Thymus (tissue), 11 donors: ENCODE measurements around the gene ADAMTSL3. TPM values are rescaled to one million over a fixed set of nuclear protein-coding genes. Genes with fewer than 3 reads are reported as not detected.

Source experiments
- DNase-seq, 9 donors: peaks; one replicate each; pipeline ENCODE4 v3.0.0-alpha.2; 2013; ENCODE audit warnings: low spot score in 9 of 9, low read depth in 6 of 9, missing footprints in 1 of 9
- H3K27ac ChIP-seq, 2 donors: one replicate each; pipeline ENCODE4 v1.5.1; 2013; ENCODE audit warnings: control low read depth in 1 of 2, low read depth in 1 of 2, low read length in 1 of 2, mild to moderate bottlenecking in 1 of 2, moderate library complexity in 1 of 2
- H3K27me3 ChIP-seq, 2 donors: one replicate each; pipeline ENCODE4 v1.5.1; 2013; ENCODE audit warnings: low read length in 1 of 2; ENCODE audit not compliant: control insufficient read depth in 2 of 2, insufficient read depth in 1 of 2
- H3K36me3 ChIP-seq, 2 donors: one replicate each; pipeline ENCODE4 v1.5.1; 2013; ENCODE audit warnings: low read length in 1 of 2, mild to moderate bottlenecking in 1 of 2, moderate library complexity in 1 of 2; ENCODE audit not compliant: control insufficient read depth in 2 of 2, insufficient read depth in 2 of 2
- H3K4me1 ChIP-seq, 2 donors: one replicate each; pipeline ENCODE4 v1.5.1; 2013; ENCODE audit warnings: low read length in 2 of 2; ENCODE audit not compliant: control insufficient read depth in 2 of 2, insufficient read depth in 2 of 2
- H3K4me3 ChIP-seq, 2 donors: one replicate each; pipeline ENCODE4 v1.5.1; 2013; ENCODE audit warnings: low read length in 2 of 2, control low read depth in 1 of 2, mild to moderate bottlenecking in 1 of 2
- H3K9me3 ChIP-seq, 2 donors: one replicate each; pipeline ENCODE4 v1.5.1; 2013; ENCODE audit warnings: low read length in 1 of 2, mild to moderate bottlenecking in 1 of 2; ENCODE audit not compliant: control insufficient read depth in 2 of 2, insufficient read depth in 1 of 2
- WGBS: extraction: QIAGEN DNeasy Blood & Tissue Kit; methylation state at CpG from one replicate; pipeline ENCODE4 v1.1.7; 2013; 5-methylcytosine and 5-hydroxymethylcytosine counted together
- polyA plus RNA-seq: library from polyadenylated mRNA; stranded (reverse); fragments of 200-250 nt; gene quantifications from one replicate; pipeline ENCODE4 v1.2.3, GENCODE V29; 2013
- total RNA-seq: library from RNA; stranded (reverse); fragments of 120-200 nt; gene quantifications from one replicate; pipeline ENCODE4 v1.2.4, GENCODE V29; 2013
- donor health status: healthy.

ADAMTSL3 gene
- total and polyA plus RNA-seq, 2 donors: 0.39 to 1.3 TPM

DNA sequence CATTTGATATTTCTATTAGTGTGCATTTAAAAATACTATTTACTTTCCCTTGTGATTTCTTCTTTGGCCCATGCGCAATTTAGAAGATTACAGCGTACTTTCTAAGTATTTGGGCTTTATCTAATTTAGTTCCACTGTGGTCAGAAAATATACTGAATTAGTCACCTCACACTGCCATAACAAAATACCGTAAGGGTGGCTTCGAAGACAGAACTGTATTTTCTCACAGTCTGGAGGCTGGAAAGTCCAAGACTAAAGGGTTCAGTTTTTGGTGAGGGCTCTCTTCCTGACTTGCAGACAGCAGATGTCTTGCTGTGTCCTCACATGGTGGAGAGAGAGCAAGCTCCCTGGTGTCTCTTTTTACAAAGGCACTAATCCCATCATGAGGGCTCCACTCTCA lies 286.2 kb downstream of the ADAMTSL3 start:
- no peak for DNase-seq
- no peaks in the 10 kb centered on the region for H3K9me3 ChIP-seq
- H3K27ac ChIP-seq: no peak overlapping the region
- H3K4me1 ChIP-seq: no peaks in the 10 kb centered on the region
- H3K36me3 ChIP-seq: no peaks in the 10 kb centered on the region
- H3K4me3 ChIP-seq: no peak overlapping the region
- H3K27me3 ChIP-seq: no peaks in the 10 kb centered on the region
- WGBS: 96% methylated on average over 4 of the region's 4 CpGs

DNA sequence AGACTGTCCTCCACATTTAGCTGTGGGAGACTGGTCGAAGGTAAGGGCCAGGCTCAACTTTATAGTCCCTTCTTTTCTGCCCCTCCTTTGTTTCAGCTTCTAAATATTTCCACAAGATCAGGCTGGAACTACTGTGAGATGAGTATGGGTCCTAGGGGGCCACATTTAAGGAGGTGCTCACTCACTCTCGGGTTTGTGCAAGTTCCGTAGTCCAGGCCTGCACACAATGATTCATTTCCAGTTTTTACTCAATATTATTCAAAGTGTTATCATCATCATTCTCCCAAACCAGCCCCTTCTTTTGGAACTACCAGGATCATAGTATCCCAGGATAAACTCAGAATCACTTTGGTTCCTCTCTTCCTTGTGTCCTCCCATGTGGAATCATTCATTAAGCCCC lies 289.1 kb downstream of the ADAMTSL3 start:
- no peaks in the 10 kb centered on the region for H3K9me3 ChIP-seq
- no peak for DNase-seq
- H3K4me3 ChIP-seq: no peak overlapping the region
- no peaks in the 10 kb centered on the region for H3K27me3 ChIP-seq
- H3K4me1 ChIP-seq: no peaks in the 10 kb centered on the region
- no peak overlapping the region for H3K27ac ChIP-seq
- WGBS: 93% methylated on average over 3 of the region's 3 CpGs
- H3K36me3 ChIP-seq: no peaks in the 10 kb centered on the region

DNA sequence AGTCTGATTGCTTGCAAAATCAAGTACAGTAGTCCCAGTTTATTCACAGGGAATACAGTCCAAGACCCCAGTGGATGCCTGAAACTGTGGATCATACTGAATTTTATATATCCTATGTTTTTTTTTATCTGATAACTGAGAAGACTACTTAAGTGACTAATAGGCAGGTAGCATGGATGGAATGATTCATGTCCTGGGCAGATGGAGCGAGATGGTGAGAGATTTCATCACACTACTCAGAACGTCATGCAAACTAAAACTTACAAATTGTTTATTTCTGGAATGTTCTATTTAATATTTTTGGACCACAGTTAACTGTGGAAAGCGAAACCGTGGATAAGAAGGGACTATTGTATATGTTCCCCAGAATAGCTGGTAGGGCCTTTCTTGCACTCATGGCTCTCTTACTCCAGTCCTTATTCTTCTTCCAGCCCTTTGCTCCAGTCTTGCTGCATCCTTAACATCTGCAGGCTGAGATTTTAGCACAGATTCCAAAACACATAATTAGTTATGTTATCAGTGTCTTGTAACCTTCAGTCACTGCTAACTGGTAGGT lies 290.0 kb downstream of the ADAMTSL3 start:
- no peak overlapping the region for H3K4me3 ChIP-seq
- no peaks in the 10 kb centered on the region for H3K27me3 ChIP-seq
- H3K27ac ChIP-seq: no peak overlapping the region
- H3K9me3 ChIP-seq: no peaks in the 10 kb centered on the region
- H3K4me1 ChIP-seq: no peaks in the 10 kb centered on the region
- WGBS: 92% methylated on average over 4 of the region's 4 CpGs
- DNase-seq: no peak
- no peaks in the 10 kb centered on the region for H3K36me3 ChIP-seq

DNA sequence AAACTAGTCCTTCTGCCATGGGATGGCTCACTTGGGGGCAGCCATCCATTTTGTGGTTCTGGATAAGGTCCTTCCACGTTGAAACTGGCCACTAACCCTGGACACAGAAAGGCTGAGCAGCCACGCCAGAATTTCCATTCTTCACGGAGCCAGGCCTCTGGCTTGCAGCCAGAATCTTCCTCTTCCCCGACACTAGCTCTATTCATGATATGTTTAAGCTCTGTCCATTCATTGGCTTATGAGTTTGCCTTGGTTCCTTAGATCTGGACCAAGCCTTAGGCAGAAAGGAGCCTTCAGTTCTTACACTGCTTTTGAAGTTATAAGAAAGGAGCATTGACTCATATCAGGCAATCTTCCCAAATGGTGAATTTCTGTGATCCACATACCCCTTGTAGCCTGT lies 293.2 kb downstream of the ADAMTSL3 start:
- no peaks in the 10 kb centered on the region for H3K9me3 ChIP-seq
- H3K36me3 ChIP-seq: no peaks in the 10 kb centered on the region
- no peak for DNase-seq
- no peak overlapping the region for H3K27ac ChIP-seq
- H3K27me3 ChIP-seq: no peaks in the 10 kb centered on the region
- H3K4me3 ChIP-seq: no peak overlapping the region
- H3K4me1 ChIP-seq: no peaks in the 10 kb centered on the region
- 86% methylated on average over 4 of the region's 4 CpGs for WGBS

DNA sequence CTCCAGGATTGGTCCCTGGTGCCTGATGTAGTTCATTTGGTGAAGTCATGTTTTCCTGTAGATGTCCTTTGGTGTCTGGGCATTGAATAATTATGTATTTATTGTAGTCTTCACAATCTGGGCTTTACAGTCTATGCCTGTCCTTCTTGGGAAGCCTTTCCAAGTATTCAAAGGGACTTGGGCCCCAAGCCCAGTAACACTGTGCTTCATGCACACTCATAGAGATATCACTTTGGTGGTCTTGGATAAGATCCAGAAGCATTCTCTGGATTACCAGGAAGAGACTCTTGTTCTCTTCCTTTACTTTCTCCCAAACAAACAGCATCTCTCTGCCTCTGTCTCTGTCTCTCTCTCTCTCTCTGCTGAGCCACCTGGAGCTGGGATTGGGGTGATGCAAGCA lies 300.6 kb downstream of the ADAMTSL3 start:
- no peak for DNase-seq
- no peaks in the 10 kb centered on the region for H3K36me3 ChIP-seq
- H3K4me3 ChIP-seq: no peak overlapping the region
- no peak overlapping the region for H3K27ac ChIP-seq
- no peaks in the 10 kb centered on the region for H3K27me3 ChIP-seq
- H3K4me1 ChIP-seq: no peaks in the 10 kb centered on the region
- H3K9me3 ChIP-seq: no peaks in the 10 kb centered on the region

DNA sequence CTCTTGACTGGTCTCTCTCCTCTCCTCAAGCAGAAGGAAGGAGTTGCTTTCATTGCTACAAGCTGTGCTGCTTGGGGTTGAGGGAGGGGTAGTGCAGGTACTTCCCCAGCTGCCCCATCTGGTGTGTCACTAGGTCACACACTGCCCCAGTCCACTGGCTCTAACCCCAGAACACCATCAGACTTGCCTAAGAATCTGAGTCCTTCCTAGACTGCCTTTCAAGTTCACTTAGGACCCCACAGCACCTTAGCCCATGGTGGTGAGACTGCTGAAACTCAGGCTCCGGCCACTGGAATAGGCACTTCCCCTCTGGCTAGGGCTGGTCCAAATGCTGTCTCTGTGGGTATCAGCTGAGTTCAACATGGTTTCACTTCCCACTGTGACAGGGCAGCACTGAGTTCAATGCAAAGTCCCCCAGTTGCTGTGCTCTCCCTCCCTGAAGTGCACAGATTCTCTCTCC lies 301.9 kb downstream of the ADAMTSL3 start:
- H3K27ac ChIP-seq: no peak overlapping the region
- no peak overlapping the region for H3K4me3 ChIP-seq
- no peaks in the 10 kb centered on the region for H3K4me1 ChIP-seq
- H3K27me3 ChIP-seq: no peaks in the 10 kb centered on the region
- no peaks in the 10 kb centered on the region for H3K9me3 ChIP-seq
- DNase-seq: no peak
- H3K36me3 ChIP-seq: no peaks in the 10 kb centered on the region
- 98% methylated on average over 1 of the region's 1 CpG for WGBS

DNA sequence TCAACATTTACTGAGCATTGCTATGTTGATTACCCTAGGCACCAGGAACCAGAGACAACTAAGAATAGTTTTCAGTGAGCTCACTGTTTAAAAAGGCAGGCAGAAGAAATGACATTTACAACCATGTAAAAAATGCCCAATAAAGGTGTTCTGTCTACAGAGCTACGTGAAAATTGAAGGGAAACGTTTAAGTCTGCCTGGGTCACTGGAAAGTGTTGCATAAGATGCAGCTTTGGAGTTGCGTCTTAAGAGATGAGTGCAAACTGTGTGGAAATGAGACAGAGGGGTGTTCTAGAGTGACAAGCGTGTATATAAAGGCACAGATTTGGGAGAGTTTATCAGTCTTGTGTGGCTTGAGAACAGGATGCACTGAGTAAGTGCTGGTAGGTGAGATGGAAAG lies 303.0 kb downstream of the ADAMTSL3 start:
- 93% methylated on average over 4 of the region's 4 CpGs for WGBS
- DNase-seq: no peak
- Histone ChIP-seq H3K27me3 (no peaks in the 10 kb centered on the region), H3K36me3 (no peaks in the 10 kb centered on the region), H3K4me1 (no peaks in the 10 kb centered on the region), H3K9me3 (no peaks in the 10 kb centered on the region), H3K4me3 (no peak overlapping the region), H3K27ac (no peak overlapping the region)

DNA sequence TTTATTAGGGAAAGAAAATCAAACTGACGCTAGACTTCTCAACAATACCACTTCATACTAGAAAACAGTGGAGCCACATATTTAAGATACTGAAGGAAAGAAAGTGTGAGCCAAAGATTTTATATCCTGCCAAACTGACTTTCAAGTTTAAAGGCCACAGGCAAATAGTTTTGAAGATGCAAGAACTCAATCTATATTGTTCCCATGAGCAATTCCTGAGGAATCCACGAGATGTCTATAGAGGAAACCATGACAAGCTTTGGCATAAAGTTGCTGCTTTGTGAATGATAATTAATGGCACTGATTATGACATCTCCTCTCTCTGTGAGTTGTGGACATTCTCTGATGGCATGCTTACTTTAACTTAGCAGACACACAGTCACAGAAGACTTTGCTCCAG lies 305.6 kb downstream of the ADAMTSL3 start:
- Histone ChIP-seq H3K4me1 (no peaks in the 10 kb centered on the region), H3K4me3 (no peak overlapping the region), H3K27me3 (no peaks in the 10 kb centered on the region), H3K36me3 (no peaks in the 10 kb centered on the region), H3K9me3 (no peaks in the 10 kb centered on the region), H3K27ac (no peak overlapping the region)
- no peak for DNase-seq
- WGBS: 88% methylated on average over 2 of the region's 2 CpGs

DNA sequence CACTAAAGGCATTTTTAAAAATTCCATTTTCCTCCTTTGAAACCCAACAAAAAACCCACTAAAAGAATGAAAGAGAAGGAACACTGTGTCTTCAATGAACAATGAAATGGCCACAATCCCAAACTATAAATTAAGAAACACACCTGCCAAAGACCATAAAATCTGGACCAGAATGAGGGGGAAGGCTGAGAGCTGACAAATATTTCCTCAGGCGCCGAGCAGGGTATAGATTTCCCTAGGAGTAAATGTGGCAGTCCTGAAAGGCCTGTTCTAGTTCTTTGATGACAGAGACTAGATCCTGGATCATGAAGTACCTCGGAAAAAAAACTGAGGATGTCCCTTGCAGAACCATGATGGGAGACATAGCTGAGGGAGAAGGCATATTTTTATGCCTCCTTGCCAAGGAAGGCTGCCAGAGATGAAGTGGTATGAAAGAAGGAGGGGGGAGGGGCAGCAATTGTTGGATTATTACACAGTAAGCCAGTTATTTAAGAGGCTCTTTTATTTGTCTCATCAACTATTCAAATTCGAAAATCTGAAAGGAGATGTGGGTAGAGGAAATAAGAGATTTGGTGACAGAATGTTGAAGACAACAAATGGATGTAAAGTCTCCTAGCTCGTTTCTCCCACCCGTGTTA lies 306.4 kb downstream of the ADAMTSL3 start:
- DNase-seq: no peak
- 91% methylated on average over 6 of the region's 6 CpGs for WGBS

More for the DNA sequence above, 306.4 kb downstream of the ADAMTSL3 start:
- Histone ChIP-seq H3K4me3 (no peak overlapping the region), H3K4me1 (no peaks in the 10 kb centered on the region), H3K9me3 (no peaks in the 10 kb centered on the region), H3K36me3 (no peaks in the 10 kb centered on the region), H3K27ac (no peak overlapping the region), H3K27me3 (no peaks in the 10 kb centered on the region)
